Stimulated activated CD8-positive, alpha-beta memory T cell treated with anti-CD3 and anti-CD28 coated beads, Interleukin-7, amount 100 ng/mL, for 4 hours (primary cell): ENCODE data around the gene PCDH17.

Experiments used
- DNase-seq, 2 donors: peaks; one replicate each; pipeline ENCODE4 v3.0.0-alpha.2; 2020; ENCODE audit warnings: low read depth in 2 of 2

Gene PCDH17

GRCh38 chr13:57631596-57632275 is at the start of gene PCDH17:
Gene PCDH17, plus strand, starts transcription at chr13:57631744. Its CDS starts 803 bp downstream, at chr13:57632547.
- no peak for DNase-seq

- no peak for DNase-seq
Observed at GRCh38 chr13:57582032-57582431, 49.5 kb upstream of the PCDH17 start.

- DNase-seq = no peak
Observed at GRCh38 chr13:57583529-57583928, 48.0 kb upstream of the PCDH17 start.

GRCh38 chr13:57588639-57589038 is 42.9 kb upstream of the PCDH17 start:
- no peak for DNase-seq

GRCh38 chr13:57595775-57596174 is 35.8 kb upstream of the PCDH17 start:
- DNase-seq = no peak

- no peak for DNase-seq
Observed at GRCh38 chr13:57601536-57601935, 30.0 kb upstream of the PCDH17 start.

- DNase-seq = no peak
Observed at GRCh38 chr13:57604442-57604841, 27.1 kb upstream of the PCDH17 start.

GRCh38 chr13:57611969-57612368 is 19.6 kb upstream of the PCDH17 start:
- no peak for DNase-seq

- no peak for DNase-seq
Observed at GRCh38 chr13:57612568-57612967, 19.0 kb upstream of the PCDH17 start.

GRCh38 chr13:57624565-57625435 is 6.7 kb upstream of the PCDH17 start:
- no peak for DNase-seq

- no peak for DNase-seq
Observed at GRCh38 chr13:57627663-57628062, 3.9 kb upstream of the PCDH17 start.

GRCh38 chr13:57629391-57629804 is 2.1 kb upstream of the PCDH17 start:
- no peak for DNase-seq

- DNase-seq = no peak
Observed at GRCh38 chr13:57629821-57630235, 1.7 kb upstream of the PCDH17 start.

GRCh38 chr13:57630661-57631595 is 616 bp upstream of the PCDH17 start:
- no peak for DNase-seq

- DNase-seq = no peak
Observed at GRCh38 chr13:57632276-57633140, 964 bp downstream of the PCDH17 start.

- no peak for DNase-seq
Observed at GRCh38 chr13:57633141-57633949, 1.8 kb downstream of the PCDH17 start.

GRCh38 chr13:57633950-57634838 is 2.6 kb downstream of the PCDH17 start:
- DNase-seq = no peak

- DNase-seq = no peak
Observed at GRCh38 chr13:57634839-57635165, 3.3 kb downstream of the PCDH17 start.

GRCh38 chr13:57635541-57636085 is 4.1 kb downstream of the PCDH17 start:
- no peak for DNase-seq
